ENCODE results near the gene PCSK9.

DNA sequence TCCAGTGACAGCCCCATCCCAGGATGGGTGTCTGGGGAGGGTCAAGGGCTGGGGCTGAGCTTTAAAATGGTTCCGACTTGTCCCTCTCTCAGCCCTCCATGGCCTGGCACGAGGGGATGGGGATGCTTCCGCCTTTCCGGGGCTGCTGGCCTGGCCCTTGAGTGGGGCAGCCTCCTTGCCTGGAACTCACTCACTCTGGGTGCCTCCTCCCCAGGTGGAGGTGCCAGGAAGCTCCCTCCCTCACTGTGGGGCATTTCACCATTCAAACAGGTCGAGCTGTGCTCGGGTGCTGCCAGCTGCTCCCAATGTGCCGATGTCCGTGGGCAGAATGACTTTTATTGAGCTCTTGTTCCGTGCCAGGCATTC, 24.2 kb downstream of the PCSK9 start:
- TF ChIP-seq POLR2A (IDR thresholded peaks at IDR 0.05; ENCODE audit: extremely low read depth, insufficient read length) (no peak), MYC (IDR thresholded peaks at IDR 0.05; ENCODE audit: low read depth, low read length) (no peak)
- TF ChIP-seq, protein P1, sequence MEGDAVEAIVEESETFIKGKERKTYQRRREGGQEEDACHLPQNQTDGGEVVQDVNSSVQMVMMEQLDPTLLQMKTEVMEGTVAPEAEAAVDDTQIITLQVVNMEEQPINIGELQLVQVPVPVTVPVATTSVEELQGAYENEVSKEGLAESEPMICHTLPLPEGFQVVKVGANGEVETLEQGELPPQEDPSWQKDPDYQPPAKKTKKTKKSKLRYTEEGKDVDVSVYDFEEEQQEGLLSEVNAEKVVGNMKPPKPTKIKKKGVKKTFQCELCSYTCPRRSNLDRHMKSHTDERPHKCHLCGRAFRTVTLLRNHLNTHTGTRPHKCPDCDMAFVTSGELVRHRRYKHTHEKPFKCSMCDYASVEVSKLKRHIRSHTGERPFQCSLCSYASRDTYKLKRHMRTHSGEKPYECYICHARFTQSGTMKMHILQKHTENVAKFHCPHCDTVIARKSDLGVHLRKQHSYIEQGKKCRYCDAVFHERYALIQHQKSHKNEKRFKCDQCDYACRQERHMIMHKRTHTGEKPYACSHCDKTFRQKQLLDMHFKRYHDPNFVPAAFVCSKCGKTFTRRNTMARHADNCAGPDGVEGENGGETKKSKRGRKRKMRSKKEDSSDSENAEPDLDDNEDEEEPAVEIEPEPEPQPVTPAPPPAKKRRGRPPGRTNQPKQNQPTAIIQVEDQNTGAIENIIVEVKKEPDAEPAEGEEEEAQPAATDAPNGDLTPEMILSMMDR (IDR thresholded peaks at IDR 0.05; ENCODE audit: low read depth, low read length) = no peak

All from NB4 (cell line).